Measurements from ENCODE around the gene CITED4. TPM values are rescaled to one million over a fixed set of nuclear protein-coding genes. Genes with fewer than 3 reads are reported as not detected.

Gene CITED4
- total RNA-seq, 1 donor from 2014 or later = 30.8 TPM

DNA sequence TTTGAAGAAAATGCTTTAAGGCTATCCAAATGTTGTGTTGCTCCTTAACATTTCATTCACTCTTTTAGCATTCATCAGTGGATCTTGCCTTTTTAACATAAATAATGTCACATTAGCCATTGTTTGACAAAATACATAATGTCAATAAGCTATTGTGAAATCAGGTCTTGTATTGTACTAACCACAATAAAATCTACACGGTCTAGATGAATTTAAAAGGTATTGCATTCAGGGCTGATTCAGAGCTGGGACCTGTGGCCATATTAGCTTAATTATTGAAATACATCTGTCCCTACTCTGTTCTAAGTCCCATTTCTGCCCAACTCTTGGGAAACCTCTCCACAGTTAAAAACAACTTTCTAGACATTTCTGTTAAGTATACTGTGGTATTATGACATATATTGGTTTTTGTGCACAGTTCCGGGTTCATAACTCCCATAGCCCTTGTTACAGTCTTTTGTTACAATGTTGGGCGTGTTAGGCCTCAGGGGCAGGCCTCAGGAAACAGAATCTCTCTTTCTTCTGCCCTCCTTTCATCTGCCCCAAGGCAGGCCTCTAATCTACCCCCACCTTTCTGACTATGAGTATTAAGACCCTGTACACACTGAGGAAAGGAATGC, 44.7 kb upstream of the CITED4 start:
- no peak for TF ChIP-seq CTCF (IDR thresholded peaks at IDR 0.05; ENCODE audit: unreplicated experiment)
- peaks cover 3% of the 10 kb centered on the region for H3K27me3 Mint-ChIP-seq
- no peaks in the 10 kb centered on the region for H3K9me3 Mint-ChIP-seq (ENCODE audit: low read depth)
- H3K4me1 Mint-ChIP-seq (ENCODE audit: low read depth) = peaks cover 2% of the 10 kb centered on the region
- no peak overlapping the region for H3K4me3 Mint-ChIP-seq (ENCODE audit: low read depth)
- no peak overlapping the region for H3K27ac Mint-ChIP-seq
- no peak for DNase-seq (ENCODE audit: low spot score, unreplicated experiment)
- no peaks in the 10 kb centered on the region for H3K36me3 Mint-ChIP-seq (ENCODE audit: insufficient read depth)

GRCh38 chr1:40905061-40905460, 42.9 kb upstream of the CITED4 start:
- TF ChIP-seq CTCF (IDR thresholded peaks at IDR 0.05; ENCODE audit: unreplicated experiment) = no peak
- H3K4me3 Mint-ChIP-seq (ENCODE audit: low read depth) = no peak overlapping the region
- no peak overlapping the region for H3K27ac Mint-ChIP-seq
- no peaks in the 10 kb centered on the region for H3K9me3 Mint-ChIP-seq (ENCODE audit: low read depth)
- H3K27me3 Mint-ChIP-seq = peaks cover 4% of the 10 kb centered on the region
- peaks cover 2% of the 10 kb centered on the region for H3K4me1 Mint-ChIP-seq (ENCODE audit: low read depth)
- DNase-seq (ENCODE audit: low spot score, unreplicated experiment) = no peak
- H3K36me3 Mint-ChIP-seq (ENCODE audit: insufficient read depth) = no peaks in the 10 kb centered on the region

- H3K9me3 Mint-ChIP-seq (ENCODE audit: low read depth) = no peaks in the 10 kb centered on the region
- H3K27ac Mint-ChIP-seq = no peak overlapping the region
- H3K4me1 Mint-ChIP-seq (ENCODE audit: low read depth) = peaks cover 7% of the 10 kb centered on the region
- DNase-seq (ENCODE audit: low spot score, unreplicated experiment) = no peak
- peaks cover 4% of the 10 kb centered on the region for H3K27me3 Mint-ChIP-seq
- TF ChIP-seq CTCF (IDR thresholded peaks at IDR 0.05; ENCODE audit: unreplicated experiment) = no peak
- no peaks in the 10 kb centered on the region for H3K36me3 Mint-ChIP-seq (ENCODE audit: insufficient read depth)
- H3K4me3 Mint-ChIP-seq (ENCODE audit: low read depth) = no peak overlapping the region
Observed at GRCh38 chr1:40903106-40903505, 40.9 kb upstream of the CITED4 start.

DNA sequence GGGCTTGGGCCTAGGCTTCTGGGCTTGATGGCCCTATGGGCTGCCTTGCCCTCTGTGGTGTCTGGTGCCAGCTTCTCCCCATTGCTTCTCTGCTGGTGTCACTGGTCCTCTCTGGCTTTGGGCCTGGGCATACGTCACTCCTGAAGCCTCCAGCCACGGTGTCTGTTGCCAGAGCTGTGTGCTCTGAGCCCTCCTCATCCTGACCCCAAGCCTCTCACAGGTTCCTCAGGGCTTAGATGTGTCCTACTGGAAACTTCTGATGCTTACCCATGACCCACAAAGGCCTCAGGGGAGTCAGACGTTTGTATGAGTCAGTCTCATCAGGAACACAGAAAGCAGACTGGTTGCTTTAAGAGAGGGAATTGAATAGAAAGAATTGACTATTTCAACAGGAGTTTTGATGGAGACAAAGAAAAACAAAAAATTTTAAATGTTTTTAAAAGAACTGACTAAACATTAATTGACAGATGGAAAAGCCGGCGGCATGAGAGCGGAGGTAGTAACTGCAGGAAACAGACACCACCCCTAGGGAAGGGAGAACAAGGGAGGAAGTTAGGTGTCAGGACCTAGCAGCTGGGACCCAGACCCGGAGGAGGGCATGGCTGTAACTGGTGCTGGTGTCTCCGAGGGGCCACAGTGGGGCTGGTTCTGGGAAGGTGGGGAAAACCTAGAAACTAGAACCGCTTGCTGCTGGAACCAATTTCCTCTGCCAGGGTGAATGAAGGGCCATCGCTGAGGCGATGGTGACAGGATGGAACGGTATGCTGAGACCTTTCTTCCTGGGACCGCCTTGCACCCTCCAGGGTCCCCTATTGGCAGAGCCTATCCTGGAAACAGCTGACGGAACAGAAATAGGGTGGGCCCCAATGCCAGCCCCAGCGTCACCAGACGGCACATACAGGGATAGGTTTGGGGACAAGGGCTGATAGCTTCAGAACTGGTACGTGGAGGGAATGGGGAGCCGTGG, 40.0 kb upstream of the CITED4 start:
- Mint-ChIP-seq H3K27me3 (peaks cover 4% of the 10 kb centered on the region), H3K4me1 (ENCODE audit: low read depth) (peaks cover 7% of the 10 kb centered on the region), H3K4me3 (ENCODE audit: low read depth) (no peak overlapping the region), H3K36me3 (ENCODE audit: insufficient read depth) (no peaks in the 10 kb centered on the region), H3K9me3 (ENCODE audit: low read depth) (no peaks in the 10 kb centered on the region), H3K27ac (no peak overlapping the region)
- TF ChIP-seq CTCF (IDR thresholded peaks at IDR 0.05; ENCODE audit: unreplicated experiment) = no peak
- DNase-seq (ENCODE audit: low spot score, unreplicated experiment) = no peak

- peaks cover 11% of the 10 kb centered on the region for H3K9me3 Mint-ChIP-seq (ENCODE audit: low read depth)
- peaks cover 7% of the 10 kb centered on the region for H3K4me1 Mint-ChIP-seq (ENCODE audit: low read depth)
- no peak overlapping the region for H3K4me3 Mint-ChIP-seq (ENCODE audit: low read depth)
- TF ChIP-seq CTCF (IDR thresholded peaks at IDR 0.05; ENCODE audit: unreplicated experiment) = no peak
- no peak for DNase-seq (ENCODE audit: low spot score, unreplicated experiment)
- H3K27ac Mint-ChIP-seq = peak overlapping the region; percentile 37
- H3K36me3 Mint-ChIP-seq (ENCODE audit: insufficient read depth) = no peaks in the 10 kb centered on the region
- peaks cover 4% of the 10 kb centered on the region for H3K27me3 Mint-ChIP-seq
Observed at GRCh38 chr1:40899230-40899870, 37.2 kb upstream of the CITED4 start.

Measured in progenitor cell of endocrine pancreas (in vitro differentiated cells).